OCI-LY1 (cell line): Measurements from ENCODE around the gene DNAH8.

Experiments
- EZH2 ChIP-seq: fragments of 200-600 bp; sonication (generic), shearing (Covaris generic); IDR thresholded peaks from 2 replicates; pipeline ENCODE4 v1.8.0; 2017; ENCODE audit warnings: borderline replicate concordance, mixed run types, mild to moderate bottlenecking, antibody characterized with exemption, low read length, moderate library complexity, mixed read lengths
- TF ChIP-seq, protein P1 (sequence below): fragments of 200-600 bp; sonication (generic), shearing (Covaris generic); IDR thresholded peaks from 2 replicates; pipeline ENCODE4 v1.5.1; 2017; ENCODE audit warnings: mild to moderate bottlenecking, antibody characterized with exemption, low read length, moderate library complexity, mixed read lengths

DNA sequence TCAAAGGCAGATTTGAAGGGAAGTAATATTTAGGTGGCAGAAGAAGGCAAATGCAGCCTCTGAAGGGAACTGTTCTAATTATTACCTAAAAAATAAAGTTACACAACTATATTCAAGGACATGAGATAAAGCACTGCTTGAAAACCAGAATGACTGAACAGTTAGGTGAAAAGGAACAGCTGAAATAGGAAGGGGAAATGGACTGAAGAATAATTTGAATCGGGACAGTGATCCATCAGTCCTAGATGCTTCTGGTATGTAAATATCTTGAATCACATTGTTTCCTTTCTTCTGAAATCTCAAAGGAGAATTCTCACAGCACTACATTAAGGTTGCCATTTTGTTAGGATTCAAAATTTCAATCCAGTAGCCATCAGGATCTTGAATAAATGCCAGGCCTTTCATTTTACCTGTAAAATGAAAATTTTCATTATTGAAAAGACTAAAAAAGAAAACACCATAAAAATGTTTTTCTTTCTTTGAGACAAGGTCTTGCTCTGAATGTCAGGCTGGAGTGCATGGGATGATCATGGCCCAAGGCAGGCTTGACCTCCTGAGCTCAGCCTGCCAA is 38.1 kb upstream of the DNAH8 start:
- TF ChIP-seq EZH2: no peak
- TF ChIP-seq, protein P1, sequence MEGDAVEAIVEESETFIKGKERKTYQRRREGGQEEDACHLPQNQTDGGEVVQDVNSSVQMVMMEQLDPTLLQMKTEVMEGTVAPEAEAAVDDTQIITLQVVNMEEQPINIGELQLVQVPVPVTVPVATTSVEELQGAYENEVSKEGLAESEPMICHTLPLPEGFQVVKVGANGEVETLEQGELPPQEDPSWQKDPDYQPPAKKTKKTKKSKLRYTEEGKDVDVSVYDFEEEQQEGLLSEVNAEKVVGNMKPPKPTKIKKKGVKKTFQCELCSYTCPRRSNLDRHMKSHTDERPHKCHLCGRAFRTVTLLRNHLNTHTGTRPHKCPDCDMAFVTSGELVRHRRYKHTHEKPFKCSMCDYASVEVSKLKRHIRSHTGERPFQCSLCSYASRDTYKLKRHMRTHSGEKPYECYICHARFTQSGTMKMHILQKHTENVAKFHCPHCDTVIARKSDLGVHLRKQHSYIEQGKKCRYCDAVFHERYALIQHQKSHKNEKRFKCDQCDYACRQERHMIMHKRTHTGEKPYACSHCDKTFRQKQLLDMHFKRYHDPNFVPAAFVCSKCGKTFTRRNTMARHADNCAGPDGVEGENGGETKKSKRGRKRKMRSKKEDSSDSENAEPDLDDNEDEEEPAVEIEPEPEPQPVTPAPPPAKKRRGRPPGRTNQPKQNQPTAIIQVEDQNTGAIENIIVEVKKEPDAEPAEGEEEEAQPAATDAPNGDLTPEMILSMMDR: no peak
